Medulla oblongata (tissue), 1 donor: ENCODE measurements around the gene ANKRD11.
"Not testable (repeated sequence)": the region's sequence is repeated elsewhere in the genome, so short reads cannot be mapped to it uniquely, and the experiment has no call there.

Source experiments
- DNase-seq: peaks from one replicate; pipeline ENCODE4 v3.0.0-alpha.2; 2015; ENCODE audit errors: extremely low spot score

ANKRD11 gene

DNA sequence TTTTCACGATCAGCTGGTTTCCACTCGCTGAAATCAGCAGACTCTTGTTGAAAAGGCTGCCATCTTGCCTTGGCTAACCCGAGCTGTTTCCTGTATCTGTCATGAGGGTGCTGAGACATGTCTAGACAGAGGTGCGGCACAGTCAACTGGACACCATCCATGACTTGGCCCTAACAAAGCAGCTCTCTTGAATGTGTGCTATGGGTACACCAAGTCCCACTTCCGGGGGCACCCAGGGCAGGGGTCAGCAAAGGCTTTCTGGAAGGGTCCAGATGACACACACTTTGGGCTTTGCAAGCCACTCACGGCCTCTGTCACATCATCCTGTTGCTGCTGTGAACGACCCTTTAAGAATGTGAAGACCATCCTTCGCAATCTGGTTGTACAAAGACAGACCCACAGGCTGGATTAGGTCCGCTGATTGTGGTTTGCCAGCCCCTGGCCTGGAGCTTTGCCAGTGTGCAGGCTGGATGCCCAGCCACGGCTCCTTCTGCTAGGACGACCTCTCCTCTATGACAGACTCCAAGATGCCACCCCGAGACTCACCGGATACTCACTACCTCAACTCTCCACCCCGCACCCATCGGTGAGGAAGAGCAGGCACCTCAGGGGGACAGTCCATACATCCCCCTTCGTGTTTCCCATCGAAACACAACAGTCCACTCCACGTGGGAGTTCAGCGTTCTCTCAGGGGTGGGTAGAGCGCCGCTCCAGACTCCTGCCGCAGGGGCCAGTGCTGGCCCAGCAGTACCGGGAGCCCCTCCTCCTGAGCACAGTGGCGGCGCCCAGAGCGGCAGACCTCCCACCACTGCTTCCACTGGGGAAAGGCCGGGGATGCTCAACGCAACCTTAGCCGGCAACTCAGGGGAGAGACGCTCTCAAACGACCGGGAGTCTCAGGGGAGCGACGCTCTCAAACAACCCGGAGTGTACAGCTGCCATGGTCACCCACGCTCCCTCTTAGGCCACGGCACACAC lies 123.5 kb downstream of the ANKRD11 start:
- no peak for DNase-seq

DNA sequence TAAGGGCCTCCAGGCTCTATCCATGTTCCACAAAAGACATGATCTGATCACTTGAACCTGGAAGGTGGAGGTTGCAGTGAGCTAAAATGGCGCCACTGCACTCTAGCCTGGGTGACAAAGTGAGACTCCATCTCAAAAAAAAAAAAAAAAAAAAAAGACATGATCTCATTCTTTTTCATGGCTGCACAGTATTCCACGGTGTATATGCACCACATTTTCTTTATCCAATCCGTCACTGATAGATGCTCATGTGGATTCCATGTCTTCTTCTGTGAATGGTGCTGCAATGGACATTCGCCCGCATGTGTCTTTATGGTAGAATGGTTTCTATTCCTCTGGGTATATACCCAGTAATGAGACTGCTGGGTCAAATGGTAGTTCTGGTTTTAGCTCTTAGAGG lies 124.4 kb downstream of the ANKRD11 start:
- DNase-seq, result no peak

DNA sequence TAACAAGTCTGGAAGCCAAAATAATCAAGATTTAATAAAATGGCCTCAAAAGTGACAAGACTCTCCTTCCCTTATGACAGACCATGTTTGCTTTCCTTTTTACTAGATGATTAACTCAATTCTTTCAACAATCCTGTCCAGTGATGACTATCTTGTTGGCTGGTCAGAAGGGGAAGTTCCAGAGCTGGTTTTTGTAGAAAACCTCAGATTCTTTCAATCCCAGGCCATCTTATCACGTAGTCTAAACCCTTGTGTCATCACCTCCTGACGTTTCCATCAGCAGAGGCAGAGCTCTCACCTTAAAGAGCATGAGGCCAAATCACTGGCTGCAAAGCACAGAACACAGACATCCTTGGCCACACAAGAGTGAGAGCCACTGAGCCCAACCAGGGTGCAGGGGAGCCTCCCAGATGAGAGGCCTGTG lies 125.3 kb downstream of the ANKRD11 start:
- DNase-seq, result no peak

DNA sequence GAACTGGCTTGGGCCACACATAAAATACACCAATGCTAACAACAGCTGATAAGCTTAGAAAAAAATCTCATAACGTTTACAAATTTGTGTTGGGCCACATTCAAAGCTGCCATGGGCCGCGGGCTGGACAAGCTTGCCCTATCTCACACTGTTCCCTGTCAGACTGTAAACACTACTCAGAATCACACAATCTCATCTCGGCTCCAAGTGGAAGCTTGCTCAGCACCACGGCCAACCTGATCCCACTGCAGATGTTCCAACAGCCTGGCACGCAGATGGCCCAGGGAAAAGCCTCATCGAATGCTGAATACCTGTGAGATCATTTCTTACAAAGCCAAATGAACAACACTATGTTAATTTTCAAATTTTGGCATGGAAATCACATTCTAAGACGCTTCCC lies 125.8 kb downstream of the ANKRD11 start:
- no peak for DNase-seq

DNA sequence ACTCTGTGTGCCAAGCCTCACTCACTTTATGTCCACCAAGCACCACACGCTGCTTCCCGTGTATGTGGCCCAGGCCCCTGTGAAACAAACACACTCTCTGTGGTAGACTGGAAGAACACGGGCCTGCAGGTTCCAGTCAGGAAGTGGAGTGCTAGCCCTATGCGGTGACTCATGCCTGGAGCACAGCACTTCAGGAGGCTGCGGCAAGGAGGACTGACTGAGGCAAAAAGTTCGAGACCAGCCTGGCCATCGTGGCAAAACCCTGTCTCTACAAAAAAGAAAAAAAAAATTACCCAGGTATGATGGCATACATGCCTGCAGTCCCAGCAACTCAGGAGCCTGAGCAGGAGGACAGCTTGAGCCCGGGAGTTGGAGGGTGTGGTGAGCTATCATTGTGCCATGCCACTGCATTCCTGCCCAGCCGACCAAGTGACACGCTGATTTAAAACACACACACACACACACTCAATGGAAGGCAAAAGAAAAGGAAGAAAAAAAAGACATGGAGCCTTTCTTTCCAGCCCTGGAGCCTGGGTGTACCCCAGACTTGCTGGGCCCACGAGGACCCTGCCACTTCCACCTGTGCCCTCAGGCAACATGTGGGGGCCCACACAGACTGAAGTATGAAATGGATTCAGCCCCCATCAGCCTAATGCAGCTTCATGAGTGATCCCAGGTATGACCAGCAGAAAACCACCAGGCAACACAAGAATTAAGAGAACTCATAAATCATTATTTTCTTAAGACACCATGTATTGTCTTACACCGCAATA lies 126.6 kb downstream of the ANKRD11 start:
- DNase-seq, result no peak

DNA sequence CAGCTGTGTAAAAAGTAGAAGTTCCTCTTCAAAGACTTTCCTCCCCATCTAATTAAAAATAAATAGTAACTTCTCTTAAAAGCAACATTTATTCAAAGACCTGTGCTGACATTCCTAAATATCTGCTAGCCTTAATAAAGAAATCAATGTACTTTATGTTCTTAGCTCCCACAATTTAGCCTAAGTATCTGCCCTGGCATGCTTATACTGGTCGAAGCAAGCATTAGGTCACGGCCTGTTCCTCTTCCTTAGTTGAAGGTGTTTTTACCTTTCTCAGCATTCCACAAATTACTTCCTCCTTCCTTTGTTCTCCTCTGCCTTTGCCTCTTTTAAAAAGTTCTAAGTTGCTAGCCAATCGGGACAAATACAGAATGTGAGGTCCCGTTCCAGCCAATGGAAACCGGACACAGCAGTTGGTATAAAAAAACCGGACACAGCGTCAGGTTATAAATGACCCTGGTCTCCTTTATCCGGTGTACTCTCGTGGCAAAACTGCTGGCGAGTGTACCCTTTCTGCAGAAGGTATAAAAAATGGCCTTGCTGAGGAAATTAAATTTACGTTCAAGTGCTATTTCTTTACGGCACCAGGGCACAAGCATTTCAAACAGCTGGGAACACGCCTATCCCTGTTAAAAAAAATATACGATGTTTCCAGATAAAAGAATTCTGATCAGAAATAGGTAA lies 127.7 kb downstream of the ANKRD11 start:
- not testable (repeated sequence) for DNase-seq

DNA sequence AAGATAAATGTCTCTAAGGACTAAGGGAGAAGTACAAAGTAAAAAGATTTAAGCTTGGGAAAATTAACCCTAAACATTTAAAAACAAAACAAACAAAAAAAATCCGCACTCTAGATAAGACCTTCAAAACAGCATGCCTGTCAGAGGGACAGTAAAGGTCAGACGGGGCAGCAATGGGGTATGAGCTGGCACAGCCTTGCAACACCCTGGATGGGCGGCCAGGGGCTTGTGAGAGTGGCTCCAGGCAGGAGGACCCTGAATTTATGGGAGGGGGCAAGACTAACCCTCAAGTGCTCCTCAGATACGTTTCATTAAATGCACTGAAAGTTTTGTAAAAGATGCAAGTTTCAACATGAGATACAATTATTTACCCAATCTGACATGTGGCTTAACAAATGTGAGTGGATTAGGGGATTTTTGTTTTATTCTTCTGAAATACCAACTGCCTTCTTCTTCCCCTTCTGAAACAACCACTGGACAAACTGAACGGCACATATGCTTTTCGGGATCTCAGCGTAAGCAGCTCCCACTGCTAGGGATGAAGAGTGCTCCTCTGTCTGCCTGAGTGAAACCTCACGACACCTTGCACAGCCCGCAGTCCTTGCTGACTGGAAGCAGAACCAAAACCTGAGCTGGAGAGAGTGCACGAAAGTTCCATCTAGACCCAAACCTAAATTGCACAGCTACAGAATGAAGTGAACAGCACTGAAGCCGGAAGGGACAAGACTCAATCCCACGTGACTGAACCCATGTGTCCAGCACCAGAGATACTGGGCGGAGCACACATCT lies 128.4 kb downstream of the ANKRD11 start:
- peak; percentile 79 for DNase-seq

DNA sequence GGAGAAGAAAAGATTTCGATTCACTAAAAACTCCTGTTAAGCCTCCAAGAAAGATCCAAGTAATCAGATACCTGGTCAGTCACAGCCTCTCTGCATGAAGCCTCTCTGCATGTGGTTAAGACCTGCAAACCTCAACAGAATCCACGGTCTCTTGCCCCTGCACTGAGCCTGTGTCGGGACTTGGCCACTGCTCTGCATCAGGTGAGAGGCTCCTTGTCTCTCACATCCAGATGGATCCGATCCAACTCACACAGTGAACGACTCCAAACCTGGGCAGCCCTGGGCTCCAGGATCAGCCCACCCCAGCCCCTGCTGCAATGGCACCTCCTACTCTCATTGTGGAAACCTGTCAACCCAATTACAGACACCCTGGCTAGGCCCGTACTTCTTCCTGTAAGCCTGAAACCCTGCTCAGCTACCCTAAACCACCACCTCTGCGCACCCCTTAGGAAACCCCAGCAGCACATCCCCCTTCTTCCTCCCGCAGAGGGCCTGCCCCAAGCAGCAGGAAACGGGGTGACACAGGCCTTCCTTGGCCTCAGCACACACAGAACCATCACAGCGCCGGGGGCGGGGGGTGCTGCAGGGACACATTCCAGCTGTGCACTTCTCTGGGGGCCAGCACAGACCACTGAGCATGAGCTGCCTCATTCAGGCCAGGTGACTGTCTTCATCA lies 129.5 kb downstream of the ANKRD11 start:
- no peak for DNase-seq

DNA sequence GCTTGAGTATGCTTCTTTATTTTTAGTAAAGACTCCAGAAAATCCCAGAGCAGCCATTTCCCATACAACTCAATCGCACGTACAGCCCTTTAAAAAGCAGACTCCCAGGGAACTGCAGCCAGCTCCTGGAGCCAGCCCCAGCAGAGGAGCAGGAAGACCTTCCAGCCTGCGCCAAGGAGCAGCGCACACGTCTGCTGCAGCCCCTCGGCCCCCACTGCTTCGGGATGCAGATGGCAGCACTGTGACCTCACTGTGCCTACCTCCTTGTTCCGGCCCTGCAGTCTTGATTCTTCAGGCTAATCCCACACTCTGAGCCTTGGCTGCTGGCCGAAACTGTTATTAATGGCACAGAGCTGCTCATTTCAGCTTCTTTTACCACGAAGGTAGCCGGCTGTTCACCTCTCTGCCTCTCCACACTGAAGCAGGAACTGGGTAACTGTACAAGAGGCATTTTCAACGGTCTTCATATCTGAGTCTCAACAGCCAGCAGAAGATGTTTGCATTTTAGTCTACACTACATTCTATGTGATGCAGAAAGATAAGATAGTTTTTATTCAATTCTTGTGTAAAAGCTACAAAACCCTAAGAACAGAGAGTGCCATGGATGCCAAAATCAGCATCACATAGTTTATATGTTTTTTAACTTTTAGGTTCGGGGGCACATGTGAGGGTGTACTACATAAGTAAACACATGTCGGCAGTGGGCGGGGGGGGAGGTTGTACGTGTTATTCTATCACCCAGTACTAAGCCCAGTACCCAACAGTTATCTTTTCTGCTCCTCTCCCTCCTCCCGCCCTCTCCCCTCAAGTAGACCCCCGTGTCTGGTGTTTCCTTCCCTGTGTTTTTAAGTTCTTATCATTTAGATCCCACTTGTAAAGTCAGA lies 130.9 kb downstream of the ANKRD11 start:
- DNase-seq, result no peak

DNA sequence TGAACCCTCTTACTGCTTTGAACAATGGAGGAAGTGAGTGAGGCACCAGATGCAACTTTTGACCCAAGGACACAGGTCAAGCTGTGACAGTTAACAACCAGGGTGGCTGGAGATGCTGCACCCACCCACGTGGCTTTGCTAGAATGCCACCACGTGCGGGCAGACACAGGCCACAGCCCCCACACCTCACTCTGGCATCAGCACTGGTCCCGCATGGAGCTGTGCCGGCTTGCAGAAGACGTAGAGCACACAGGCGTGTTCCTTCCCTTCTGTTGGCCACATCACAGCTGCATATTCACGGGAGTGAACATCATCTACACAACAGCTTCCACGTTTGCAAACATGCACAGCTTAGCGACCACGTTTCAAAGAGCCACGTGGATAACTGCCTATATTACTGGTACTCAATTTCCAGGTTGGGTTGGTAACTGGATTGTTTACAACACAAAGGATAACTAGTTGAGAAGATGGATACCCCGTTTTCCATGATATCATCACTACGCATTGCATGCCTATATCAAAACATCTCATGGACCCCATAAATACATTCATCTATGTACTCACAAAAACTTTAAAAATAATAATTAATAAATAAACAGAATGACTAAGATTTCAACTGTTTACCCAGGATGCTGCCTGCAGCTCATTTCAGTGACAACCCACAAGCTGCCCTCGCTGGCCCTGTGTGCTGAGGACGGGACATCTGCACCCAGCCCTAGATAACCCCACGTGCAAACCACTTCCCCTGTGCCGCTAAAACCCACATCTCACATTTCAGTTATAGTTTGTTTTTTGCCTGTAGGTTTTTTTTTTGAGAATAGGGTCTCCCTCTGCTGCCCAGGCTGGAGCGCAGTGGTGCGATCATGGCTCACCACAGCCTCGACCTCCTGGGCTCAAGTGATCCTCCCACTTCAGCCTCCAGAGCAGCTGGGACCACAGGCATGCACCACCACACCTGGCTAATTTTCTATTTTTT lies 132.0 kb downstream of the ANKRD11 start:
- no peak for DNase-seq

DNA sequence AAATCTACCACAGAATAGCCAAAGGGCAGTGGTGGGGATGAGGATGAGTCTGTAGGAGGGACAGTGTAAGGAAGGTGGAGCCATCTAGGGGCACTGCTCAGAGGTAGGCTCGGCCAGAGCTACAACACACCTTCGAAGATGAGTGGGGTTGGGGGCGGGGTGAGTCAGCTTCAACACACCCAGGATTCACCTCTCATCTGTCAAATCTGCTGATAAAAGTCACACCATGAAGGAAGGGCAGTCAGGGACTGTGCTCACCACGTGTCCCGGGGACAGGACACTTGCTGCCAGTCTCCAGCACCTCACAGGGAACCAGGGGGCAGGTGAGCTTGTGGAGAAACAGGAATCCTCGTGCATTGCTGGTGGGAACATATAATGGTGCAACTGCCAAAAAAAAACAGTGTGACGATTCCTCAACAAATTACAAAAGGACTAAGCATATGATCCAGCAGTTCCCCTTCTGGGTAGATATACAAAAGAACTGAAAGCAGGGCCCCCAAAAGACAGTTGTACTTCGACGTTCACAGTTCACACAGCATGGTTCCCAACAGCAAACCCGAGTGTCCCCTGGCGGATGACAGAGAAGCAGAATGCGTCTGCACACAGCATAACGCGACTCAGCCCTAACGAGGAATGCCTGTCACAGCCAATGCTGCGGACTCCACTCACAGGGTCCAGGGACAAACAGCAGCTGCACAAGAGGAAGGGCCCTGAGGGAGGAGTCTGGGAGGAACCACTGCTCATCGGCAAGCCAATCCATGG lies 133.1 kb downstream of the ANKRD11 start:
- DNase-seq, result peak; percentile 75

DNA sequence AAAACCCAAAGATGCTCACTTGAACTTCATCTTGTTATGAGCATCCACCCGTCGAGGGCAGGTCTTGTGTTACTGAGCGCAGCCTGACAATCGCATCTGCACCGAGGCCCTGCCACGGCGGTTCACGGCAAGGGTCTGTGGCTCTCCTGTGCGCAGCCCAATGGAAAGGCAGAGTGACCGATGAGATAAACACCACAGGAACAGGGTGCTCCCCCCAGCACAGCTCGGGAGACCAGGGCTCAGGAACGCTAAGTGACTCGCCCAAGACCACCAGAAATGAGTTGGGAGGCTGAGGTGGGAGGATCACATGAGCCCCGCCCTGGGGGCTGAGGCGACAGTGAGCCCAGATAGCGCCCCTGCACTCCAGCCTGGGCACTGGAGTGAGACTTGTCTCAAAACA lies 134.7 kb downstream of the ANKRD11 start:
- no peak for DNase-seq

DNA sequence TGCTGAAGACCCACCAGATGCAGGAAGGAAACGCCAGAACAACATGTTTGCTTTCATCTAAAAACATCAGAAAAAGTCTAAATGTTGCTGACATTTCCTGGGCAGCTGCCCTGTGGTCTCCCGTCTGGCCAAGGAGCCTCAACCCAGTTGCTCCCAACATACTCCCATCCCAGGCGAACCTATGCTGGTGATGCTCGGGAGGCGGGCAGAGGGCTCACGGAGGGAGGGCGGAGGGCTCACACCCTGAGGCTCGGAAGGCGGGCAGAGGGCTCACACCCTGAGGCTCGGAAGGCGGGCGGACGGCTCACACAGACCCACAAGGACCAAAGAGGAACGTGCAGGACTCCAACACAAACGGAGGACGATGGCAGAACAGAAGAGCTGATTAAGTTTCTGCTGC lies 135.4 kb downstream of the ANKRD11 start:
- DNase-seq, result no peak

DNA sequence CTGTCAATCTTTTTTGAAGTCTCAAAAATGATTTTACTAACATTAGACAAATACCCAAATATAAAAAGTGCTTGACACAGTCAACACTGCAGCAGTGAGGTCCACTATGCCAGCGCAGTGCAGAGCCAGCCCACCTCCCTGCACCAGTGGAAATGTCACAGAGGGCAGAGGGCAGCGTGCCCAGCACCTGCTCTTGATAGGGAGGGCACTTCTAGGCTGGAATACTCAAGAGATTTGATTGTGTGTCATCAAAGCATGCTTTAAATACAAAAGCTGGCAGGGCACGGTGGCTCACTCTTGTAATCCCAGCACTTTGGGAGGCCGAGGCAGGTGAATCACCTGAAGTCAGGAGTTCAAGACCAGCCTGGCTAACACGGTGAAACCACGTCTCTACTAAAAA lies 136.0 kb downstream of the ANKRD11 start:
- no peak for DNase-seq

DNA sequence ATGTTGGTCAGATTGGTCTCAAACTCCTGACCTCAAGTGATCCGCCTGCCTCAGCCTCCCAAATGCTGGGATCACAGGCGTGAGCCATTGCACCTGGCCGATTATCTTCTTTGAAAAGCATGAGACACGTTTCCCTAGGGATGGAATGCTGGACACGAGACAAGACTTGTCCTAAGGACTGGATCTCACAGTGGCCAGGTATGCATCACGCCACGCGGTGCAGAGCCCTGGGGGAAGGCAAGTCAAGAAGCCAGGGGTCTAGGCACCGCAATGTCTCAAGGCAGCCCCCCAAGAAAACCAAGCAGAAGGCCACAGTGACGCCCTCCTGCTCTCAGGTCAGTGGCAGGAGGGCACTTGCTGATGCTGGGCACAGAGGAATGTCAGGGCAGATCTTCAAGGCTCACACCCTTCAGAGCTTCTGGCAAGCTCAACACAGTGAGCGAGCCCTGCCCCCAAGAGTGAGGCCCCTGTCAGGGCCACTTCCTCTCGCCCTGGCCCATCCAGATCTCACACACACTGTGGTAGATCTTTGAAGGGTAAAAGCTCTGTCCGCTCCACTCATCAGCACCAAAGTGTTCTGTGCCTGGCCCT lies 138.2 kb downstream of the ANKRD11 start:
- DNase-seq, result no peak

DNA sequence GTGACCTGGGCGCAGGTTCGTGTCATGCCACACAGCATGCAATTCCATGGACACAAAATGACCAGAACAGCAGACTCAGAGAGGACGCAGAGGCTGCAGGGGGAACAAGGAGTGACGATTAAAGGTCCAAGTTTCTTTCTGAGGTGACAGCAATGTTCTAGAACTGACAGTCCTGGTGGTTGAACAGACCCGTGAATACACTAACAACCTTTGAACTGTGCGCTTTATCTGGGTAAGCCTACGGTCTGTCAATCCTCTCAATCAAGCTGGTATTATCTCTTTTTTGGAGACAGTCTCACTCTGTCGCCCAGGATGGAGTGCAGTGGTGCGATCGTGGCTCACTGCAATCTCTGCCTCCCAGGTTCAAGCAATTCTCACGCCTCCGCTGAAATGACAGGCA lies 138.7 kb downstream of the ANKRD11 start:
- DNase-seq, result no peak

DNA sequence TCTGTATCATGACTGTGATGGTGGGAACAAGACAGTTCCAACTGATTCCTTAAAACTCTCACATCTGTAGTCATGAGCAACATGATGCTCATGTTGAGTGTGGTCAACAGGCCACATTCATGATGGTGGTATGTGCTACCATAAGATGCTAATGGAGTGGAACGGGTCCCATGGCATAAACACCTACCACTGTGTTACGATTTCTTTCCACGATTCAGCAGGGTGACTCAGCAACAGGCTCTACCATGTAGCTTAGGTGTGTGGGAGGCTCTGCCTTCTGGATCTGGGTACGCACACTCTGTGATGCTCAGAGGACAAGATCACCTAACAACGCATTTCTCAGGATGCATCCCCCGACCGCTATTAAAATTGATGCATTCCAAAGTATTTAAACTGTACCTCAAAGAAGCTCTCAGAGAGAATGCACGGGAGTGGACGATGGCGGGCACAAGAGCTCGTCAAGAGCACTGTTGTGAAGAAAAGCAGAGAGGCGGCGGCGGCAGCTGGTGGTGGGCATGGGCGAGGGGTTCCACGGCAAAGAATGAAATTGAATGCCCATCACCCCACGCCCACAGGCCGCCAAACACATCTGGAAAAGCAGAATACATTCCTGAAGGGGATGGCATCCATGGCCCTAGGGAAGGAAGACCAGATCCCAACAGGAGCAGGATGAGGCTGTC lies 139.5 kb downstream of the ANKRD11 start:
- DNase-seq, result no peak
